ENCODE results near the gene DHX16. TPM values are rescaled to one million over a fixed set of nuclear protein-coding genes. Genes with fewer than 3 reads are reported as not detected.

Gene DHX16
- total RNA-seq, 1 donor from 2014 or later: 26.9 TPM

- Mint-ChIP-seq H3K36me3 (ENCODE audit: unreplicated experiment) (no peaks in the 10 kb centered on the region), H3K4me3 (ENCODE audit: unreplicated experiment) (peak overlapping the region; percentile 88), H3K27ac (ENCODE audit: unreplicated experiment) (peak overlapping the region; percentile 29), H3K4me1 (ENCODE audit: low read depth, unreplicated experiment) (peaks cover 11% of the 10 kb centered on the region), H3K9me3 (ENCODE audit: unreplicated experiment) (peaks cover 9% of the 10 kb centered on the region), H3K27me3 (ENCODE audit: unreplicated experiment) (peaks cover 9% of the 10 kb centered on the region)
- no peak for TF ChIP-seq CTCF (IDR thresholded peaks at IDR 0.05; ENCODE audit: partially characterized antibody, unreplicated experiment)
- DNase-seq: peak; percentile 81
Observed at GRCh38 chr6:30647242-30648116, 25.3 kb downstream of the DHX16 start.

GRCh38 chr6:30646450-30647241, 26.2 kb downstream of the DHX16 start, which contains the start of gene C6orf136:
C6orf136 (plus strand) TSS chr6:30647133; CDS start chr6:30647232, 99 bp downstream.
- peaks cover 9% of the 10 kb centered on the region for H3K9me3 Mint-ChIP-seq (ENCODE audit: unreplicated experiment)
- no peak for TF ChIP-seq CTCF (IDR thresholded peaks at IDR 0.05; ENCODE audit: partially characterized antibody, unreplicated experiment)
- peaks cover 11% of the 10 kb centered on the region for H3K4me1 Mint-ChIP-seq (ENCODE audit: low read depth, unreplicated experiment)
- peaks cover 8% of the 10 kb centered on the region for H3K27me3 Mint-ChIP-seq (ENCODE audit: unreplicated experiment)
- H3K4me3 Mint-ChIP-seq (ENCODE audit: unreplicated experiment): peak within 1 kb of the TSS; percentile 88
- DNase-seq: peak; percentile 92
- no peaks in the 10 kb centered on the region for H3K36me3 Mint-ChIP-seq (ENCODE audit: unreplicated experiment)
- peak within 1 kb of the TSS; percentile 74 for H3K27ac Mint-ChIP-seq (ENCODE audit: unreplicated experiment)

- Mint-ChIP-seq H3K9me3 (ENCODE audit: unreplicated experiment) (peaks cover 9% of the 10 kb centered on the region), H3K4me3 (ENCODE audit: unreplicated experiment) (peak overlapping the region; percentile 86), H3K27ac (ENCODE audit: unreplicated experiment) (peak overlapping the region; percentile 74), H3K4me1 (ENCODE audit: low read depth, unreplicated experiment) (peaks cover 11% of the 10 kb centered on the region), H3K36me3 (ENCODE audit: unreplicated experiment) (no peaks in the 10 kb centered on the region), H3K27me3 (ENCODE audit: unreplicated experiment) (peaks cover 6% of the 10 kb centered on the region)
- no peak for TF ChIP-seq CTCF (IDR thresholded peaks at IDR 0.05; ENCODE audit: partially characterized antibody, unreplicated experiment)
- no peak for DNase-seq
Observed at GRCh38 chr6:30645989-30646388, 26.8 kb downstream of the DHX16 start.

GRCh38 chr6:30644769-30645168, 28.0 kb downstream of the DHX16 start:
- TF ChIP-seq CTCF (IDR thresholded peaks at IDR 0.05; ENCODE audit: partially characterized antibody, unreplicated experiment): no peak
- H3K27ac Mint-ChIP-seq (ENCODE audit: unreplicated experiment): peak overlapping the region; percentile 10
- no peaks in the 10 kb centered on the region for H3K36me3 Mint-ChIP-seq (ENCODE audit: unreplicated experiment)
- peaks cover 9% of the 10 kb centered on the region for H3K9me3 Mint-ChIP-seq (ENCODE audit: unreplicated experiment)
- peaks cover 5% of the 10 kb centered on the region for H3K27me3 Mint-ChIP-seq (ENCODE audit: unreplicated experiment)
- peaks cover 11% of the 10 kb centered on the region for H3K4me1 Mint-ChIP-seq (ENCODE audit: low read depth, unreplicated experiment)
- DNase-seq: no peak
- H3K4me3 Mint-ChIP-seq (ENCODE audit: unreplicated experiment): no peak overlapping the region
